RWPE1 (cell line): ENCODE results near the gene GALNT1.

ENCODE experiments used
- CTCF ChIA-PET: fragments of 350-600 bp; sonication (Branson Sonifier 250); formaldehyde crosslinking; extraction: SDS; loops from one replicate; lab custom pipeline; 2021; lab: Yijun Ruan, JAX
- POLR2A ChIA-PET: fragments of 400-600 bp; formaldehyde crosslinking; extraction: SDS; loops from one replicate; lab custom pipeline; 2020; ENCODE audit warnings: antibody characterized with exemption; ENCODE audit not compliant: low non-redundant PET; lab: Yijun Ruan, JAX
- DNase-seq: peaks from one replicate; pipeline ENCODE4 v3.0.0; 2012; ENCODE audit warnings: low spot score
- H3K27ac ChIP-seq: fragments of 450-650 bp; 2 replicates; pipeline ENCODE4 v1.5.1; 2017
- CTCF ChIP-seq: fragments of 450-650 bp; conservative IDR thresholded peaks from 2 replicates; pipeline ENCODE4 v1.5.1; 2017; ENCODE audit warnings: low read depth, mild to moderate bottlenecking

The GALNT1 gene

GRCh38 chr18:35618289-35618688 is 36.7 kb downstream of the GALNT1 start:
- ChIA-PET POLR2A (no interaction called here), CTCF (interaction anchor here (0.7 kb wide), 1 partner anchor 10 kb away, joined by 3 read pairs; no protein-coding TSS in a partner anchor)
- no peak for TF ChIP-seq CTCF
- H3K27ac ChIP-seq = no peak overlapping the region
- no peak for DNase-seq

GRCh38 chr18:35618696-35619095 is 37.2 kb downstream of the GALNT1 start:
- ChIA-PET CTCF (interaction anchor here (0.7 kb wide), 1 partner anchor 10 kb away, joined by 3 read pairs; no protein-coding TSS in a partner anchor), POLR2A (no interaction called here)
- no peak for DNase-seq
- no peak for TF ChIP-seq CTCF
- no peak overlapping the region for H3K27ac ChIP-seq

GRCh38 chr18:35619464-35619863 is 37.9 kb downstream of the GALNT1 start:
- no peak for TF ChIP-seq CTCF
- ChIA-PET POLR2A (no interaction called here), CTCF (interaction anchor here (0.5 kb wide), 1 partner anchor 579 kb away, joined by 4 read pairs; no protein-coding TSS in a partner anchor)
- DNase-seq = no peak
- no peak overlapping the region for H3K27ac ChIP-seq

GRCh38 chr18:35619941-35620340 is 38.4 kb downstream of the GALNT1 start:
- ChIA-PET CTCF (no interaction called here), POLR2A (no interaction called here)
- TF ChIP-seq CTCF = no peak
- no peak for DNase-seq
- no peak overlapping the region for H3K27ac ChIP-seq

- POLR2A ChIA-PET = no interaction called here
- no peak for DNase-seq
- H3K27ac ChIP-seq = no peak overlapping the region
- TF ChIP-seq CTCF = no peak
- CTCF ChIA-PET = no interaction called here
These were observed 39.2 kb downstream of the GALNT1 start for GRCh38 chr18:35620765-35621164.

GRCh38 chr18:35623255-35623654 is 41.7 kb downstream of the GALNT1 start:
- H3K27ac ChIP-seq = no peak overlapping the region
- TF ChIP-seq CTCF = no peak
- CTCF ChIA-PET = no interaction called here
- no peak for DNase-seq
- POLR2A ChIA-PET = no interaction called here

- no peak for TF ChIP-seq CTCF
- ChIA-PET CTCF (interaction anchor here (0.6 kb wide), 1 partner anchor 215 kb away, joined by 4 read pairs; no protein-coding TSS in a partner anchor), POLR2A (no interaction called here)
- DNase-seq = no peak
- no peak overlapping the region for H3K27ac ChIP-seq
These were observed 42.6 kb downstream of the GALNT1 start for GRCh38 chr18:35624146-35624545.
